ENCODE results near the gene PLEKHH2.

DNA sequence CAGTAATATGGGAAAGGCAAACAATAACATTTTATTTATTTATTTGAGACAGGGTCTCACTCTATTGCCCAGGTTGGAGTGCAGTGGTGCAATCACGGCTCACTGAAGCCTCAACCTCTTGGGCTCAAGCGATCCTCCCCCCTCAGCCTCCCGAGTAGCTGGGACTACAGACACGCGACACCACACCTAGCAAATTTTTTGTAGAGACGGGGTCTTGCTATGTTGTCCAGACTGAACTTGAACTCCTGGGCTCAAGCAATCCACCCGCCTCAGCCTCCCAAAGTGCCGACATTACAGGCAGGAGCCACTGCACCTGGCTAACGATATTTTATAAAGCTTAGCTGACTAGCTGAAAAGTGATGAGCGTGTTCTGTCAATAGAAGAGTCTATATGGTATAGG lies 17.5 kb upstream of the PLEKHH2 start:
- TF ChIP-seq, protein P1, sequence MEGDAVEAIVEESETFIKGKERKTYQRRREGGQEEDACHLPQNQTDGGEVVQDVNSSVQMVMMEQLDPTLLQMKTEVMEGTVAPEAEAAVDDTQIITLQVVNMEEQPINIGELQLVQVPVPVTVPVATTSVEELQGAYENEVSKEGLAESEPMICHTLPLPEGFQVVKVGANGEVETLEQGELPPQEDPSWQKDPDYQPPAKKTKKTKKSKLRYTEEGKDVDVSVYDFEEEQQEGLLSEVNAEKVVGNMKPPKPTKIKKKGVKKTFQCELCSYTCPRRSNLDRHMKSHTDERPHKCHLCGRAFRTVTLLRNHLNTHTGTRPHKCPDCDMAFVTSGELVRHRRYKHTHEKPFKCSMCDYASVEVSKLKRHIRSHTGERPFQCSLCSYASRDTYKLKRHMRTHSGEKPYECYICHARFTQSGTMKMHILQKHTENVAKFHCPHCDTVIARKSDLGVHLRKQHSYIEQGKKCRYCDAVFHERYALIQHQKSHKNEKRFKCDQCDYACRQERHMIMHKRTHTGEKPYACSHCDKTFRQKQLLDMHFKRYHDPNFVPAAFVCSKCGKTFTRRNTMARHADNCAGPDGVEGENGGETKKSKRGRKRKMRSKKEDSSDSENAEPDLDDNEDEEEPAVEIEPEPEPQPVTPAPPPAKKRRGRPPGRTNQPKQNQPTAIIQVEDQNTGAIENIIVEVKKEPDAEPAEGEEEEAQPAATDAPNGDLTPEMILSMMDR (IDR thresholded peaks at IDR 0.05; ENCODE audit: insufficient read depth, low read length) = no peak
- TF ChIP-seq POLR2AphosphoS5 (IDR thresholded peaks at IDR 0.05; ENCODE audit: low read depth) (no peak), REST (IDR thresholded peaks at IDR 0.05; ENCODE audit: insufficient replicate concordance, low read depth) (no peak), SPI1 (IDR thresholded peaks at IDR 0.05; ENCODE audit: borderline replicate concordance, low read depth) (no peak), GABPA (IDR thresholded peaks at IDR 0.05; ENCODE audit: low read depth) (no peak)

All from HL-60 (cell line).